Skeletal muscle tissue (tissue), 4 donors: ENCODE results near the gene BICD1. TPM values are rescaled to one million over a fixed set of nuclear protein-coding genes. Genes with fewer than 3 reads are reported as not detected.
A peak's percentile ranks its signal among the peaks of the same experiment; 100 is the strongest.

Experiments used
- H3K27ac ChIP-seq: one replicate; pipeline ENCODE4 v1.7.0; 2013; ENCODE audit warnings: mild to moderate bottlenecking, low read depth, low read length, inconsistent platforms
- H3K27me3 ChIP-seq, 3 donors: one replicate each; pipeline ENCODE4 v1.7.0; 2013; ENCODE audit warnings: low read length in 3 of 3; ENCODE audit not compliant: control insufficient read depth in 3 of 3, insufficient read depth in 3 of 3
- H3K36me3 ChIP-seq, 3 donors: one replicate each; pipeline ENCODE4 v1.7.0; 2013; ENCODE audit warnings: low read length in 3 of 3; ENCODE audit not compliant: control insufficient read depth in 3 of 3, insufficient read depth in 3 of 3
- H3K4me1 ChIP-seq, 3 donors: one replicate each; pipeline ENCODE4 v1.7.0; 2013; ENCODE audit warnings: low read length in 3 of 3, mild to moderate bottlenecking in 3 of 3; ENCODE audit not compliant: control insufficient read depth in 3 of 3, insufficient read depth in 3 of 3
- H3K4me3 ChIP-seq, 3 donors: one replicate each; pipeline ENCODE4 v1.7.0; 2013; ENCODE audit warnings: low read length in 3 of 3
- H3K9ac ChIP-seq, 3 donors: one replicate each; pipeline ENCODE4 v1.7.0; 2013; ENCODE audit warnings: low read length in 3 of 3, mild to moderate bottlenecking in 3 of 3, moderate library complexity in 2 of 3, low read depth in 1 of 3
- H3K9me3 ChIP-seq, 3 donors: one replicate each; pipeline ENCODE4 v1.7.0; 2013; ENCODE audit warnings: low read length in 3 of 3; ENCODE audit not compliant: control insufficient read depth in 3 of 3
- total RNA-seq: library from RNA; depleted of rRNA; stranded (reverse); fragments of >200 nt; gene quantifications from one replicate; pipeline ENCODE4 v1.2.3, GENCODE V29; 2014
- donor health status: Osteomylitis.

Gene BICD1
- 7.8 TPM for total RNA-seq

GRCh38 chr12:32106517-32107358 is at the start of gene BICD1:
BICD1 (plus strand) TSS chr12:32106847; CDS start chr12:32107332, 485 bp downstream.
- H3K27me3 ChIP-seq: no peaks in the 10 kb centered on the region
- peak within 1 kb of the TSS; percentile 71 to 88 (median 81) for H3K9ac ChIP-seq
- peak within 1 kb of the TSS; percentile 84 for H3K27ac ChIP-seq
- H3K36me3 ChIP-seq: no peaks in the 10 kb centered on the region
- peaks cover 10 to 22% (median 14%) of the 10 kb centered on the region in 3 donors for H3K4me1 ChIP-seq
- H3K9me3 ChIP-seq: no peaks in the 10 kb centered on the region
- H3K4me3 ChIP-seq: peak within 1 kb of the TSS; percentile 66 to 88 (median 87)

GRCh38 chr12:32061033-32061432 is 45.6 kb upstream of the BICD1 start:
- Histone ChIP-seq H3K9ac (no peak overlapping the region), H3K9me3 (no peaks in the 10 kb centered on the region), H3K36me3 (no peaks in the 10 kb centered on the region), H3K27ac (no peak overlapping the region), H3K4me1 (no peaks in the 10 kb centered on the region), H3K4me3 (no peak overlapping the region), H3K27me3 (peaks cover 0 to 3% (median 0%) of the 10 kb centered on the region in 3 donors)

DNA sequence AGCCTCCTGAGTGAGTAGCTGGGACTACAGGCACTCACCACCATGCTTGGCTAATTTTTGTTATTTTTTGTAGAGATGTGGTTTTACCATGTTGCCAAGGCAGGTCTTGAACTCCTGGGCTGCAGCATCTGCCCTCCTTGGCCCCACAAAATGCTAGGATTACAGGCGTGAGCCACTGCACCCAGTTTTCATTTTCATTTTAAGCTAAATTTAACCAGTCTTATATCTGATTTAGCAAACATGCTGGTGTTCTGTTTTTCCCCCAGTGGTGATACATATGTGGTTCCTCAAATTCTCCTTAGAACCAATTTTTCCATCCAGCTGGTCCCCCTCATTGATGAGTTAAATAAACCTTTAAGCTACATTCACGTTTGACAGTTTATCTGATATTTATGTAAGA is 43.8 kb upstream of the BICD1 start:
- Histone ChIP-seq H3K36me3 (no peaks in the 10 kb centered on the region), H3K27ac (no peak overlapping the region), H3K9ac (no peak overlapping the region), H3K27me3 (peaks cover 0 to 3% (median 0%) of the 10 kb centered on the region in 3 donors), H3K9me3 (no peaks in the 10 kb centered on the region), H3K4me1 (no peaks in the 10 kb centered on the region), H3K4me3 (no peak overlapping the region)

DNA sequence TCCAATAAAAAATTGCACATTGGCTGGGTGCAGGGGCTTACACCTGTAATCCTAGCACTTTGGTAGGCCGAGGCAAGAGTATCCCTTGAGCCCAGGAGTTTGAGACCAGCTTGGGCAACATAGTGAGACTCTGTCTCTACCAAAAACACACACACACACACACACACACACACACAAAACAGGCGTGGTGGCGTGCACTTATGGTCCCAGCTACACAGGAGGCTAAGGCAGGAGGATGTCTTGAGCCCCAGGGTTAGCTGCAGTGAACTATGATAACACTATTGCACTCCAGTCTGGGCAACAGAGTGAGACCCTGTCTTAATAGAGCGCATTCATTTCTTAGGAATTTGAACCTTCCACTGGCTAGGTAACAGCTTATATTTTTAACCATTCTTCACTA is 42.9 kb upstream of the BICD1 start:
- Histone ChIP-seq H3K9me3 (no peaks in the 10 kb centered on the region), H3K4me1 (no peaks in the 10 kb centered on the region), H3K27me3 (peaks cover 0 to 3% (median 0%) of the 10 kb centered on the region in 3 donors), H3K27ac (no peak overlapping the region), H3K36me3 (no peaks in the 10 kb centered on the region), H3K9ac (no peak overlapping the region), H3K4me3 (no peak overlapping the region)

DNA sequence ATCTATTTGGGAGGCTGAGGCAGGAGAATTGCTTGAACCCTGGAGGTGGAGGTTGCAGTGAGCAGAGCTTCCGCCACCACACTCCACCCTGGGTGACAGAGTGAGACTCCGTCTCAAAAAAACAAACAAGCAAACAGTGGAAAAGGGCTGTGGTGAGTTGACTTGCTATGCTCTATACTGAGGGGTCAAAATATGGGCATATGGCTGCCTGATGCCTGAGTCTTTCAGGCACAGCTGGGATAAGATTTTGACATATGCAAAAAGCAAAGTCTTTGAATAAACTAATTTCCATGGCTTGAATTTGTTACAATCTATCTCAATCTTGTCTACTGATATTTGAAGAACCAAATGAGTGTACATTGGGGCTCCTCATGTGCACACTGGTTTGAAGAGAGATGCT is 40.4 kb upstream of the BICD1 start:
- peaks cover 0 to 3% (median 0%) of the 10 kb centered on the region in 3 donors for H3K27me3 ChIP-seq
- no peaks in the 10 kb centered on the region for H3K4me1 ChIP-seq
- H3K27ac ChIP-seq: no peak overlapping the region
- no peaks in the 10 kb centered on the region for H3K9me3 ChIP-seq
- no peaks in the 10 kb centered on the region for H3K36me3 ChIP-seq
- no peak overlapping the region for H3K9ac ChIP-seq
- H3K4me3 ChIP-seq: no peak overlapping the region

- Histone ChIP-seq H3K4me1 (no peaks in the 10 kb centered on the region), H3K36me3 (no peaks in the 10 kb centered on the region), H3K27me3 (peaks cover 0 to 3% (median 0%) of the 10 kb centered on the region in 3 donors), H3K27ac (no peak overlapping the region), H3K4me3 (no peak overlapping the region), H3K9me3 (no peaks in the 10 kb centered on the region), H3K9ac (no peak overlapping the region)
Measured at GRCh38 chr12:32069071-32069470, 37.6 kb upstream of the BICD1 start.

GRCh38 chr12:32069731-32070130 is 36.9 kb upstream of the BICD1 start:
- Histone ChIP-seq H3K27me3 (no peaks in the 10 kb centered on the region), H3K36me3 (no peaks in the 10 kb centered on the region), H3K27ac (no peak overlapping the region), H3K9ac (no peak overlapping the region), H3K9me3 (no peaks in the 10 kb centered on the region), H3K4me3 (no peak overlapping the region), H3K4me1 (no peaks in the 10 kb centered on the region)

GRCh38 chr12:32070370-32070769 is 36.3 kb upstream of the BICD1 start:
- H3K4me1 ChIP-seq: no peaks in the 10 kb centered on the region
- H3K4me3 ChIP-seq: no peak overlapping the region
- H3K27me3 ChIP-seq: no peaks in the 10 kb centered on the region
- H3K36me3 ChIP-seq: no peaks in the 10 kb centered on the region
- no peak overlapping the region for H3K27ac ChIP-seq
- no peaks in the 10 kb centered on the region for H3K9me3 ChIP-seq
- H3K9ac ChIP-seq: no peak overlapping the region

DNA sequence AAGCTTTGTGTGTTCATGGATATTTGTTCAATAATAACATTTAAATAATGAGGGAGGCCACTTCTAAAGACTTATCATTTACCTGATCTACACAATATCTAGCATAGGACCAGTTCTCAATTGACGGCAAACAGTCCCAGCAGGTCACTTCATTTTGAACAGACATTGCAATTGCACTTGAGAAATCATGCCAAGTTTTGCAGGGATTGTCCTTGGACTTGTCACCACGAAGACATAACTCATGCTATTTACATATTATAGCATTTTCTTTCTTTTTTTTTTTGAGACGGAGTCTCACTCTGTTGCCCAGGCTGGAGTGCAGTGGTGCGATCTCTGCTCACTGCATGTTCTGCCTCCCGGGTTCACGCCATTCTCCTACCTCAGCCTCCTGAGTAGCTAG is 34.5 kb upstream of the BICD1 start:
- Histone ChIP-seq H3K4me3 (no peak overlapping the region), H3K27ac (no peak overlapping the region), H3K4me1 (no peaks in the 10 kb centered on the region), H3K36me3 (no peaks in the 10 kb centered on the region), H3K27me3 (no peaks in the 10 kb centered on the region), H3K9ac (no peak overlapping the region), H3K9me3 (no peaks in the 10 kb centered on the region)

- H3K27me3 ChIP-seq: no peaks in the 10 kb centered on the region
- H3K9ac ChIP-seq: no peak overlapping the region
- no peaks in the 10 kb centered on the region for H3K9me3 ChIP-seq
- H3K27ac ChIP-seq: no peak overlapping the region
- H3K4me1 ChIP-seq: no peaks in the 10 kb centered on the region
- H3K36me3 ChIP-seq: no peaks in the 10 kb centered on the region
- H3K4me3 ChIP-seq: no peak overlapping the region
Measured at GRCh38 chr12:32074432-32074831, 32.2 kb upstream of the BICD1 start.
